Neural progenitor cell (in vitro differentiated cells): Measurements from ENCODE around the gene BANF1. TPM values are rescaled to one million over a fixed set of nuclear protein-coding genes. Genes with fewer than 3 reads are reported as not detected.

ENCODE experiments used
- DNase-seq: peaks from one replicate; pipeline ENCODE4 v3.0.0-alpha.2; 2016; ENCODE audit warnings: low spot score
- H2AFZ ChIP-seq: fragments of 200-600 bp; sonication (generic); replicated peaks from 2 replicates; pipeline ENCODE4 v1.6.1; 2016; ENCODE audit warnings: antibody characterized with exemption
- H3F3A ChIP-seq: fragments of 200-600 bp; sonication (generic); 2 replicates; pipeline ENCODE4 v1.6.1; 2016; ENCODE audit warnings: antibody characterized with exemption, low read depth
- H3K27ac ChIP-seq: fragments of 200-600 bp; sonication (generic); 2 replicates; pipeline ENCODE4 v1.5.1; 2016; ENCODE audit warnings: mild to moderate bottlenecking
- H3K27me3 ChIP-seq: fragments of 200-600 bp; sonication (generic); 2 replicates; pipeline ENCODE4 v1.6.1; 2016; ENCODE audit warnings: mild to moderate bottlenecking, moderate library complexity
- H3K36me3 ChIP-seq: fragments of 200-600 bp; sonication (generic); 2 replicates; pipeline ENCODE4 v1.5.1; 2016
- H3K4me1 ChIP-seq: fragments of 200-600 bp; sonication (generic); 2 replicates; pipeline ENCODE4 v1.6.1; 2016; ENCODE audit warnings: mixed run types
- H3K4me2 ChIP-seq: fragments of 200-600 bp; sonication (generic); 2 replicates; pipeline ENCODE4 v1.6.1; 2016
- H3K4me3 ChIP-seq: fragments of 200-600 bp; sonication (generic); 2 replicates; pipeline ENCODE4 v1.5.1; 2016
- H3K79me2 ChIP-seq: fragments of 200-600 bp; sonication (generic); 2 replicates; pipeline ENCODE4 v1.6.1; 2016; ENCODE audit warnings: low read depth
- H3K9ac ChIP-seq: fragments of 200-600 bp; sonication (generic); 2 replicates; pipeline ENCODE4 v1.6.1; 2016
- H3K9me3 ChIP-seq: fragments of 200-600 bp; sonication (generic); 2 replicates; pipeline ENCODE4 v1.5.1; 2016; ENCODE audit warnings: low read depth
- H4K20me1 ChIP-seq: fragments of 200-600 bp; sonication (generic); 2 replicates; pipeline ENCODE4 v1.6.1; 2016; ENCODE audit warnings: low read depth
- H3K27ac Mint-ChIP-seq: 3 replicates; pipeline ENCODE4 v1.8.0; 2021; ENCODE audit warnings: mixed read lengths
- H3K27me3 Mint-ChIP-seq: 2 replicates; pipeline ENCODE4 v1.8.0; 2022; ENCODE audit warnings: low read depth, mild to moderate bottlenecking, inconsistent platforms, moderate library complexity, mixed read lengths; ENCODE audit not compliant: insufficient read depth
- H3K36me3 Mint-ChIP-seq: 3 replicates; pipeline ENCODE4 v1.8.0; 2021; ENCODE audit warnings: mixed read lengths
- H3K4me1 Mint-ChIP-seq: 3 replicates; pipeline ENCODE4 v1.8.0; 2021; ENCODE audit warnings: mixed read lengths
- H3K4me3 Mint-ChIP-seq: 3 replicates; pipeline ENCODE4 v1.8.0; 2021; ENCODE audit warnings: mild to moderate bottlenecking, moderate library complexity, mixed read lengths
- H3K9me3 Mint-ChIP-seq: 3 replicates; pipeline ENCODE4 v1.8.0; 2020; ENCODE audit warnings: mixed read lengths
- CTCF ChIP-seq: fragments of 200-600 bp; sonication (generic); IDR thresholded peaks from 2 replicates; pipeline ENCODE4 v1.5.1; 2017; ENCODE audit warnings: antibody characterized with exemption, mild to moderate bottlenecking
- EZH2 ChIP-seq: fragments of 200-600 bp; sonication (generic); IDR thresholded peaks from 2 replicates; pipeline ENCODE4 v1.6.1; 2017; ENCODE audit warnings: antibody characterized with exemption, mild to moderate bottlenecking, moderate library complexity
- EZH2phosphoT487 ChIP-seq: fragments of 200-600 bp; sonication (generic); IDR thresholded peaks from 2 replicates; pipeline ENCODE4 v1.6.1; 2017; ENCODE audit warnings: antibody characterized with exemption
- total RNA-seq: library from RNA; depleted of rRNA; stranded (reverse); fragments of >200 nt; gene quantifications from 2 replicates; pipeline ENCODE4 v1.2.3, GENCODE V29; 2015; ENCODE audit warnings: low replicate concordance

BANF1 gene
- total RNA-seq, 1 donor from 2014 or later = 39.8 TPM

- Histone ChIP-seq H3K79me2 (peaks cover 39% of the 10 kb centered on the region), H3K36me3 (peaks cover 4% of the 10 kb centered on the region), H3F3A (peaks cover 43% of the 10 kb centered on the region), H4K20me1 (peaks cover 16% of the 10 kb centered on the region), H3K9me3 (no peaks in the 10 kb centered on the region), H3K27ac (no peak within 1 kb of the TSS), H3K27me3 (no peaks in the 10 kb centered on the region), H3K4me3 (peak within 1 kb of the TSS; percentile 86), H3K9ac (peak within 1 kb of the TSS; percentile 12), H3K4me2 (peak within 1 kb of the TSS; percentile 94), H2AFZ (peak within 1 kb of the TSS; percentile 81), H3K4me1 (peaks cover 31% of the 10 kb centered on the region)
- peak within 1 kb of the TSS; percentile 50 for H3K27ac Mint-ChIP-seq
- peaks cover 2% of the 10 kb centered on the region for H3K9me3 Mint-ChIP-seq
- peak within 1 kb of the TSS; percentile 90 for H3K4me3 Mint-ChIP-seq
- TF ChIP-seq CTCF = no peak
- TF ChIP-seq EZH2phosphoT487 = no peak
- TF ChIP-seq EZH2 = no peak
- peaks cover 49% of the 10 kb centered on the region for H3K4me1 Mint-ChIP-seq
- H3K36me3 Mint-ChIP-seq = peaks cover 7% of the 10 kb centered on the region
- peak; percentile 88 for DNase-seq
- H3K27me3 Mint-ChIP-seq = no peaks in the 10 kb centered on the region
These were observed 46.4 kb downstream of the BANF1 start, which contains the start of gene GAL3ST3 for GRCh38 chr11:66048547-66049323. Gene GAL3ST3, minus strand, starts transcription at chr11:66049161. Its CDS starts 3,746 bp downstream, at chr11:66045415.

- peak overlapping the region; percentile 87 for H3K4me2 ChIP-seq
- H3K4me3 ChIP-seq = peak overlapping the region; percentile 80
- no peaks in the 10 kb centered on the region for H3K9me3 ChIP-seq
- peaks cover 14% of the 10 kb centered on the region for H3K36me3 Mint-ChIP-seq
- TF ChIP-seq CTCF (peak; percentile 3), EZH2phosphoT487 (no peak)
- no peak for DNase-seq
- no peak overlapping the region for H2AFZ ChIP-seq
- H3K9ac ChIP-seq = peak overlapping the region; percentile 38
- peaks cover 42% of the 10 kb centered on the region for H3K4me1 Mint-ChIP-seq
- peaks cover 32% of the 10 kb centered on the region for H3F3A ChIP-seq
- H3K27ac ChIP-seq = peak overlapping the region; percentile 92
- peaks cover 4% of the 10 kb centered on the region for H3K36me3 ChIP-seq
- H3K79me2 ChIP-seq = peaks cover 52% of the 10 kb centered on the region
- H3K27me3 Mint-ChIP-seq = no peaks in the 10 kb centered on the region
- peak overlapping the region; percentile 99 for H3K27ac Mint-ChIP-seq
- no peaks in the 10 kb centered on the region for H3K27me3 ChIP-seq
- peak overlapping the region; percentile 96 for H3K4me3 Mint-ChIP-seq
- H3K4me1 ChIP-seq = peaks cover 22% of the 10 kb centered on the region
- no peaks in the 10 kb centered on the region for H3K9me3 Mint-ChIP-seq
- peaks cover 11% of the 10 kb centered on the region for H4K20me1 ChIP-seq
These were observed 48.4 kb downstream of the BANF1 start for GRCh38 chr11:66050581-66051231.

GRCh38 chr11:66051371-66051765, 49.1 kb downstream of the BANF1 start:
- Histone ChIP-seq H3K36me3 (peaks cover 6% of the 10 kb centered on the region), H3K4me3 (peak overlapping the region; percentile 80), H3K9ac (peak overlapping the region; percentile 38), H3K9me3 (no peaks in the 10 kb centered on the region), H3K27ac (peak overlapping the region; percentile 92), H3K4me2 (peak overlapping the region; percentile 87), H3F3A (peaks cover 28% of the 10 kb centered on the region), H4K20me1 (peaks cover 11% of the 10 kb centered on the region), H3K27me3 (no peaks in the 10 kb centered on the region), H3K4me1 (peaks cover 22% of the 10 kb centered on the region), H2AFZ (no peak overlapping the region), H3K79me2 (peaks cover 52% of the 10 kb centered on the region)
- no peak for TF ChIP-seq CTCF
- no peak for TF ChIP-seq EZH2phosphoT487
- TF ChIP-seq EZH2 = peak; percentile 41
- H3K27ac Mint-ChIP-seq = peak overlapping the region; percentile 99
- no peak for DNase-seq
- H3K4me3 Mint-ChIP-seq = peak overlapping the region; percentile 96
- H3K9me3 Mint-ChIP-seq = no peaks in the 10 kb centered on the region
- peaks cover 17% of the 10 kb centered on the region for H3K36me3 Mint-ChIP-seq
- no peaks in the 10 kb centered on the region for H3K27me3 Mint-ChIP-seq
- peaks cover 42% of the 10 kb centered on the region for H3K4me1 Mint-ChIP-seq
